ENCODE measurements around the gene MGAT5B. TPM values are rescaled to one million over a fixed set of nuclear protein-coding genes. Genes with fewer than 3 reads are reported as not detected.

The MGAT5B gene
- total and polyA plus RNA-seq, 9 of the 15 experiments (the other 6 are each of a cell fraction or from before 2014, with no cell fraction given), result 0.09 to 0.43 (median 0.18) TPM; not detected in 4

DNA sequence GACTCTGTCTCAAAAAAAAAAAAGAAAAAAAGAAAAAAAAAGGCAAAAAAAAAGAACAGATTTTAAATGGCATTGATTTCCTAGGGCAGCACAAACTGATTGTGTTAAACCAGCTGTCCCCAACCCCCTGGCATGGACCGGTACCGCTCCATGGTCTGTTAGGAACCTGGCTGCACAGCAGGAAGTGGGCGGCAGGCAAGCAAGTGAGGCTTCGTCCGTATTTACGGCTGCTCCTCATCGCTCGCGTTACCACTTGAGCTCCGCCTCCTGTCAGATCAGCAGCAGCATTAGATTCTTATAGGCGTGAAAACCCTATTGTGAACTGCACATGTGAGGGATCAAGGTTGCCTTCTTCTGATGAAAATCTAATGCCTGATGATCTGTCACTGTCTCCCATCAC, 26.6 kb downstream of the MGAT5B start (continued):
- TF ChIP-seq CC2D1A (IDR thresholded peaks at IDR 0.05) (no peak), HNRNPH1 (optimal IDR thresholded peaks at IDR 0.05; ENCODE audit: low read depth, low read length) (no peak)

DNA sequence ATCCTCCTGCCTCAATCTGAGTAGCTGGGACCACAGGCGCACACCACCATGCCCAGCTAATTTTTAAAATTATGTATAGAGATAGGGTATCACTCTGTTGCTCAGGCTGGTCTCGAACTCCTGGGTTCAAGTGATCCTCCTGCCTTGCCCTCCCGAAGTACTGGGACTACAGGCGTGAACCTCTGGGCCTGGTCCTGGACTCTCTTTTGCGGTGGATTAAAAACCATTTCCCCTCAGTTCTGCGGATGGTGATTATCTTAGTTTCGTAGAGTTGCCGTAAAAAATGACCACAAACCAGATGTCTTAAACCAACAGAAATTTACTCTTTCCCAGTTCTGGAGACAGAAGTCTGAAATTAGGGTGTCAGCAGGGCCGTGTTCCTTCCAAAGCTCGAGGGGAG, 28.8 kb downstream of the MGAT5B start:
- TF ChIP-seq KLF16 (IDR thresholded peaks at IDR 0.05) (no peak), HDAC8 (tag; IDR thresholded peaks at IDR 0.05) (no peak), CEBPB (tag; IDR thresholded peaks at IDR 0.05) (no peak), RBM17 (IDR thresholded peaks at IDR 0.05; ENCODE audit: borderline replicate concordance, low read depth, low read length) (no peak), POLR2AphosphoS2 (IDR thresholded peaks at IDR 0.05; ENCODE audit: low read length) (no peak), ZNF3 (CRISPR knock-in tag; IDR thresholded peaks at IDR 0.05) (no peak), SMAD4 (CRISPR knock-in tag; conservative IDR thresholded peaks at IDR 0.05) (no peak)
- TF ChIP-seq, protein P1, sequence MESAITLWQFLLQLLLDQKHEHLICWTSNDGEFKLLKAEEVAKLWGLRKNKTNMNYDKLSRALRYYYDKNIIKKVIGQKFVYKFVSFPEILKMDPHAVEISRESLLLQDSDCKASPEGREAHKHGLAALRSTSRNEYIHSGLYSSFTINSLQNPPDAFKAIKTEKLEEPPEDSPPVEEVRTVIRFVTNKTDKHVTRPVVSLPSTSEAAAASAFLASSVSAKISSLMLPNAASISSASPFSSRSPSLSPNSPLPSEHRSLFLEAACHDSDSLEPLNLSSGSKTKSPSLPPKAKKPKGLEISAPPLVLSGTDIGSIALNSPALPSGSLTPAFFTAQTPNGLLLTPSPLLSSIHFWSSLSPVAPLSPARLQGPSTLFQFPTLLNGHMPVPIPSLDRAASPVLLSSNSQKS (CRISPR knock-in tag; IDR thresholded peaks at IDR 0.05), result no peak
- TF ChIP-seq, protein P2, sequence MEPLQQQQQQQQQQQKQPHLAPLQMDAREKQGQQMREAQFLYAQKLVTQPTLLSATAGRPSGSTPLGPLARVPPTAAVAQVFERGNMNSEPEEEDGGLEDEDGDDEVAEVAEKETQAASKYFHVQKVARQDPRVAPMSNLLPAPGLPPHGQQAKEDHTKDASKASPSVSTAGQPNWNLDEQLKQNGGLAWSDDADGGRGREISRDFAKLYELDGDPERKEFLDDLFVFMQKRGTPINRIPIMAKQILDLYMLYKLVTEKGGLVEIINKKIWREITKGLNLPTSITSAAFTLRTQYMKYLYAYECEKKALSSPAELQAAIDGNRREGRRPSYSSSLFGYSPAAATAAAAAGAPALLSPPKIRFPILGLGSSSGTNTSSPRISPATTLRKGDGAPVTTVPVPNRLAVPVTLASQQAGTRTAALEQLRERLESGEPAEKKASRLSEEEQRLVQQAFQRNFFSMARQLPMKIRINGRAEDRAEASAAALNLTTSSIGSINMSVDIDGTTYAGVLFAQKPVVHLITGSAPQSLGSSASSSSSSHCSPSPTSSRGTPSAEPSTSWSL (CRISPR knock-in tag; IDR thresholded peaks at IDR 0.05; ENCODE audit: borderline replicate concordance), result no peak
- Histone ChIP-seq H3K9me1 (ENCODE audit: control insufficient read depth, insufficient read depth, low read length) (no peaks in the 10 kb centered on the region), H3K4me3 (no peak overlapping the region), H2AFZ (ENCODE audit: low read depth, low read length) (no peak overlapping the region), H3K9ac (ENCODE audit: insufficient read depth in 1 of 2, low read depth in 2 of 2, low read length in 2 of 2) (no peak overlapping the region), H3K9me3 (replicated peaks; ENCODE audit: control insufficient read depth, insufficient read depth, low read depth, low read length) (peaks cover 3% of the 10 kb centered on the region; the same call in 1 of the 2 replicates), H3K79me2 (ENCODE audit: control insufficient read depth, insufficient read depth, low read length) (no peaks in the 10 kb centered on the region), H3K27ac (ENCODE audit: extremely low read depth, low read depth, low read length) (no peak overlapping the region), H4K20me1 (replicated peaks; ENCODE audit: control insufficient read depth, insufficient read depth, low read length) (peaks cover 10% of the 10 kb centered on the region; the same call in 1 of the 2 replicates), H3K36me3 (ENCODE audit: control insufficient read depth, insufficient read depth, low read length) (no peaks in the 10 kb centered on the region), H3K4me1 (replicated peaks in 1 of 2; ENCODE audit: control insufficient read depth in 2 of 2, insufficient read depth in 2 of 2, low read length in 2 of 2) (no peaks in the 10 kb centered on the region), H3K27me3 (ENCODE audit: control insufficient read depth in 2 of 2, insufficient read depth in 2 of 2, low read length in 2 of 2) (peaks cover 13 to 73% of the 10 kb centered on the region in 2 experiments; a peak in 4 of 5 replicates), H3K4me2 (ENCODE audit: insufficient read depth, low read length) (no peak overlapping the region)
- ChIA-PET POLR2A (no interaction called here), CTCF (ENCODE audit: low intra/inter-chr PET ratio) (no interaction called here)
- BruUV-seq (replicated peaks), result no TSS peak
- DNase-seq (ENCODE audit: extremely low read depth in 1 of 4, low spot score in 3 of 4) (no peak), FAIRE-seq (no peak), ATAC-seq (no peak)
- WGBS (ENCODE audit: insufficient coverage, low coverage, missing lambda C conversion rate), result 19% methylated on average over 10 of the region's 10 CpGs
- intact Hi-C loops (cut with micrococcal nuclease), result no loop called here
- in situ Hi-C loops (cut with MboI), result no loop called here
